Tibial nerve (tissue), 4 donors: ENCODE data around the gene MAFG. TPM values are rescaled to one million over a fixed set of nuclear protein-coding genes. Genes with fewer than 3 reads are reported as not detected.

ENCODE experiments used
- DNase-seq, 2 donors: peaks; one replicate each; pipeline ENCODE4 v3.0.0-alpha.2; 2019; ENCODE audit warnings: low spot score in 2 of 2
- H3K27ac ChIP-seq, 4 donors: fragments of 200-600 bp; sonication (generic) in 3 of 4; one replicate each; pipeline ENCODE4 v1.5.1; 2017 to 2019; ENCODE audit warnings: mild to moderate bottlenecking in 1 of 4
- H3K27me3 ChIP-seq, 2 donors: fragments of 200-600 bp; sonication (generic) in 1 of 2; one replicate each; pipeline versions ENCODE4 v1.5.1 to v1.6.0; 2017 to 2019
- H3K36me3 ChIP-seq, 3 donors: fragments of 200-600 bp; sonication (generic); one replicate each; pipeline ENCODE4 v1.5.1; 2018 to 2019
- H3K4me1 ChIP-seq, 4 donors: fragments of 200-600 bp; sonication (generic) in 3 of 4; one replicate each; pipeline ENCODE4 v1.5.1; 2017 to 2019
- H3K4me3 ChIP-seq, 4 donors: fragments of 200-600 bp; sonication (generic) in 3 of 4; one replicate each; pipeline ENCODE4 v1.5.1; 2017 to 2019; ENCODE audit warnings: mild to moderate bottlenecking in 1 of 4, moderate library complexity in 1 of 4
- H3K9me3 ChIP-seq, 4 donors: fragments of 200-600 bp; sonication (generic) in 3 of 4; one replicate each; pipeline ENCODE4 v1.5.1; 2017 to 2019
- CTCF ChIP-seq, 5 experiments: fragments of 200-600 bp in 3 of 5; fragments of 450-650 bp in 2 of 5; sonication (generic) in 3 of 5; IDR thresholded peaks; one replicate each; pipeline ENCODE4 v1.5.1; 2016 to 2019; ENCODE audit warnings: antibody characterized with exemption in 5 of 5, mild to moderate bottlenecking in 3 of 5, moderate library complexity in 2 of 5
- EP300 ChIP-seq, 2 donors: sonication (generic); formaldehyde crosslinking; IDR thresholded peaks; one replicate each; pipeline ENCODE4 v1.6.1; 2017; ENCODE audit warnings: antibody characterized with exemption in 2 of 2, mild to moderate bottlenecking in 1 of 2
- POLR2A ChIP-seq, 2 donors: fragments of 450-650 bp; IDR thresholded peaks; one replicate each; pipeline ENCODE4 v1.6.1; 2017; ENCODE audit warnings: antibody characterized with exemption in 2 of 2, mild to moderate bottlenecking in 2 of 2, moderate library complexity in 2 of 2
- WGBS, 2 donors: methylation state at CpG; one replicate each; pipeline ENCODE4 v1.1.5; 2018; 5-methylcytosine and 5-hydroxymethylcytosine counted together
- total RNA-seq, 4 donors: library from RNA; depleted of rRNA; stranded (reverse); fragments of >200 nt; gene quantifications; one replicate each; pipeline ENCODE4 v1.1.0, GENCODE V29; 2016

The MAFG gene
- total RNA-seq, 4 donors from 2014 or later: 17.9 to 25.5 (median 22.5) TPM

GRCh38 chr17:81890447-81891302 is 36.9 kb downstream of the MAFG start:
- Histone ChIP-seq H3K27me3 (no peaks in the 10 kb centered on the region), H3K27ac (peak overlapping the region; percentile 54 to 97 (median 84)), H3K9me3 (no peaks in the 10 kb centered on the region), H3K4me3 (peak overlapping the region; percentile 62 to 100 (median 84)), H3K4me1 (peaks cover 0 to 35% (median 20%) of the 10 kb centered on the region in 4 donors), H3K36me3 (peaks cover 4 to 63% (median 8%) of the 10 kb centered on the region in 3 donors)
- 9 to 12% methylated on average over 35 to 36 of the region's 69 CpGs for WGBS, 2 donors
- TF ChIP-seq CTCF (IDR thresholded peaks at IDR 0.05) (no peak), POLR2A (IDR thresholded peaks at IDR 0.05) (no peak), EP300 (IDR thresholded peaks at IDR 0.05) (no peak)
- DNase-seq: no peak

DNA sequence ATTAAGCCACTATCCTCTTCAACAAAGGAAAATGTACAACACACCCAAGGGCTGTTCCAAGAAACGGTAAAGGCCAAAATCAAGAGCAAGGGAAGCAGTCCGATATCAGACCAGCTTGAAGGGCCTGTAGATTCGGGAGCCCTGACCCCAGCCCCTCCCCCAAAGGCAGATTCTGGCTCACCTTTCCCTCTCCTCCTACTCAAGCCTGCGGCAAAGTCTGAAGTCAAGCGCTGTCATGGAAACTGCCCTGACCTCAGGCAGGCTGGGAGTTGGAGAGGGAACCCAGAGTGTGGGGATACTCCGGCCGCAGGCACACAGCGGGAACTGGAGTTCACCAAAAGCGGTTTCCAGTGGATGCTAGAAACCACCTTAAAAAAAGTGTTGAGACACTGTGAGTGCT is 37.9 kb downstream of the MAFG start:
- 88 to 89% methylated on average over 9 of the region's 9 CpGs for WGBS, 2 donors
- DNase-seq: no peak
- peaks cover 0 to 35% (median 20%) of the 10 kb centered on the region in 4 donors for H3K4me1 ChIP-seq
- peaks cover 4 to 63% (median 8%) of the 10 kb centered on the region in 3 donors for H3K36me3 ChIP-seq
- H3K9me3 ChIP-seq: no peaks in the 10 kb centered on the region
- no peak overlapping the region for H3K27ac ChIP-seq
- TF ChIP-seq POLR2A (IDR thresholded peaks at IDR 0.05): no peak
- no peak for TF ChIP-seq EP300 (IDR thresholded peaks at IDR 0.05)
- TF ChIP-seq CTCF (IDR thresholded peaks at IDR 0.05): no peak
- H3K4me3 ChIP-seq: no peak overlapping the region
- no peaks in the 10 kb centered on the region for H3K27me3 ChIP-seq

DNA sequence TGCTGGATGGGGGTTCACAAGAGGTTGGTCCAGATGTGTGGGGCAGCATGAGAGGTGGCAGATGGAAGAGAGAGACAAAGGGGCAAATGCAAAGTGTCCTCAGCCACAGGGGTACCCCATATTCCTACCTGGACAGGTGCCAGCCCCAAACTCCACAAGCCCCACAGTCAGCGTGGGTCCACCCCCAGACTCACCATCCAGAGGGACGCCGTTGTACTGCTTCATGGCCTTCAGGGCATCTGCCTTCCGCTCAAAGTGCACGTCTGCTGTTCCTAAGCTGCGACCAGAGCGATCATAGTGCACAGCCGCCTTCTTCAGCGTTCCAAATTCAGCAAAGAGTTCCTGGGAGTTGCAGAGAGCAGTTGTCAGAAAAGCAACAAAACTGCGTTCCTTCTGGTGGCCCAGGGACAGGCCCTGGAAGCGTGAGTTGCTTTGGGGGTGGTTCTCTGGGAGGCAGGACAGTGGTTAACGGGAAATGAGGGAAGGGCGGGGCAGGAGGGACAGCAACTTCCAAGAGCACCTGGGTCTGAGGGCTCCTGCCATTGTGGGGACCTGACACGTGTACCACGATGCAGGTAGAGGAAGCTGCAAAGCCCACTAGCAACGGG is 38.4 kb downstream of the MAFG start:
- H3K9me3 ChIP-seq: no peaks in the 10 kb centered on the region
- WGBS, 2 donors: 93 to 94% methylated on average over 16 of the region's 16 CpGs
- DNase-seq: no peak
- H3K27me3 ChIP-seq: no peaks in the 10 kb centered on the region
- H3K27ac ChIP-seq: no peak overlapping the region
- H3K4me1 ChIP-seq: peaks cover 0 to 35% (median 20%) of the 10 kb centered on the region in 4 donors
- H3K36me3 ChIP-seq: peaks cover 4 to 63% (median 8%) of the 10 kb centered on the region in 3 donors
- H3K4me3 ChIP-seq: no peak overlapping the region
- no peak for TF ChIP-seq POLR2A (IDR thresholded peaks at IDR 0.05)

- Histone ChIP-seq H3K27me3 (no peaks in the 10 kb centered on the region), H3K27ac (no peak overlapping the region), H3K4me1 (peaks cover 0 to 33% (median 20%) of the 10 kb centered on the region in 4 donors), H3K36me3 (peaks cover 4 to 65% (median 8%) of the 10 kb centered on the region in 3 donors), H3K4me3 (no peak overlapping the region), H3K9me3 (no peaks in the 10 kb centered on the region)
- no peak for TF ChIP-seq EP300 (IDR thresholded peaks at IDR 0.05)
- no peak for TF ChIP-seq POLR2A (IDR thresholded peaks at IDR 0.05)
- no peak for TF ChIP-seq CTCF (IDR thresholded peaks at IDR 0.05)
- 92 to 94% methylated on average over 44 of the region's 44 CpGs for WGBS, 2 donors
- DNase-seq: no peak
Measured at GRCh38 chr17:81888105-81888987, 39.2 kb downstream of the MAFG start.

DNA sequence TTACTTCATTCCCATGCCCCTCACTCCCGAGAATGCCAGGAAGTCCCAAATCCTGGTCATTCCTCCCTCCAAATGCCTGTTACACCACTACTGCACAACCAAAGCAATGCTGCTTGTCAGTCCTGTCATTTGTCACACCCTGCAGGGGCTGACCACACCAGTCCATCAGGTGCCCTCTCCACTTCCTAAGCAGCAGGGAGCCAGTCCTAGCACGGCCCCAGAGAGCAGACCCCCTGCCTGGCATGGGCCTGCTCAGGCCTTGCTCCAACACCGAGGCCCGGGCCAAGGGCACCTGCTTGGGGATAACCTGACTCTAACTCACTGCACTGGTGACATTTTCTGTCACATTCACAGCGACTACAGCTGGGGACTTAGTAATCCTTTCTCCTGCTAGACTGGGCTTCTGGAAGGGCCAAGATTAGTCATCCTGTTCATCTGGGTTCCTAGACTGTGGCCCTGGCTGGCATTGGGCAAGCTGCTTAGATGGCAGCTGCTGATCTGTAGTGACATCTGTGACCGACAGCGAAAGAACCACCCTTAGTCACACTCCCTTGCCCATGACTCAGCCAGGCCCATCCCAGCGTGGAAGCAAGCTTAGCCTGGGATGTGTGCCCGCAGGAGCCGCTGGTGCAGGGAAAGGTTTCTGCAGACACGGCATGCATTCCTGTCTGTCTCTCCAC is 41.5 kb downstream of the MAFG start:
- H3K27ac ChIP-seq: no peak overlapping the region
- no peak for DNase-seq
- H3K27me3 ChIP-seq: no peaks in the 10 kb centered on the region
- peaks cover 4 to 82% (median 8%) of the 10 kb centered on the region in 3 donors for H3K36me3 ChIP-seq
- no peak overlapping the region for H3K4me3 ChIP-seq
- peaks cover 0 to 19% (median 11%) of the 10 kb centered on the region in 4 donors for H3K4me1 ChIP-seq
- WGBS, 2 donors: 81 to 88% methylated on average over 7 to 8 of the region's 11 CpGs
- H3K9me3 ChIP-seq: no peaks in the 10 kb centered on the region
- TF ChIP-seq POLR2A (IDR thresholded peaks at IDR 0.05) (no peak), CTCF (IDR thresholded peaks at IDR 0.05) (no peak), EP300 (IDR thresholded peaks at IDR 0.05) (no peak)
